GM19193 (cell line): ENCODE data around the gene DOC2B.

Source experiments
- POLR2A ChIP-seq: IDR thresholded peaks from 4 replicates; pipeline ENCODE4 v1.6.1; 2011; ENCODE audit not compliant: insufficient read depth, insufficient read length; ENCODE audit errors: extremely low read depth

The DOC2B gene

GRCh38 chr17:214881-215331, 33.5 kb upstream of the DOC2B start:
- TF ChIP-seq POLR2A: no peak

- no peak for TF ChIP-seq POLR2A
These were observed 32.0 kb upstream of the DOC2B start for GRCh38 chr17:213286-214105.

GRCh38 chr17:210402-210801, 29.0 kb upstream of the DOC2B start:
- TF ChIP-seq POLR2A: no peak

- no peak for TF ChIP-seq POLR2A
These were observed 27.0 kb upstream of the DOC2B start for GRCh38 chr17:208429-208828.

- TF ChIP-seq POLR2A: no peak
These were observed 26.3 kb upstream of the DOC2B start for GRCh38 chr17:207775-208174.

- TF ChIP-seq POLR2A: no peak
These were observed 25.6 kb upstream of the DOC2B start for GRCh38 chr17:206941-207560.

- TF ChIP-seq POLR2A: no peak
These were observed 24.4 kb upstream of the DOC2B start for GRCh38 chr17:205817-206216.

GRCh38 chr17:205148-205669, 23.8 kb upstream of the DOC2B start:
- TF ChIP-seq POLR2A: no peak

- no peak for TF ChIP-seq POLR2A
These were observed 23.1 kb upstream of the DOC2B start for GRCh38 chr17:204427-205147.

GRCh38 chr17:202501-202951, 21.1 kb upstream of the DOC2B start:
- no peak for TF ChIP-seq POLR2A

GRCh38 chr17:200586-200985, 19.1 kb upstream of the DOC2B start:
- no peak for TF ChIP-seq POLR2A

- no peak for TF ChIP-seq POLR2A
These were observed 18.5 kb upstream of the DOC2B start for GRCh38 chr17:199806-200545.

GRCh38 chr17:199191-199604, 17.7 kb upstream of the DOC2B start:
- no peak for TF ChIP-seq POLR2A

GRCh38 chr17:197352-197751, 15.9 kb upstream of the DOC2B start:
- TF ChIP-seq POLR2A: no peak
